NCI-H1105 (cell line): ENCODE results near the gene RNF183.

Experiments
- DNase-seq: peaks from one replicate; lab custom pipeline; 2025; lab: John Stamatoyannopoulos, UW

RNF183 gene, protein sequence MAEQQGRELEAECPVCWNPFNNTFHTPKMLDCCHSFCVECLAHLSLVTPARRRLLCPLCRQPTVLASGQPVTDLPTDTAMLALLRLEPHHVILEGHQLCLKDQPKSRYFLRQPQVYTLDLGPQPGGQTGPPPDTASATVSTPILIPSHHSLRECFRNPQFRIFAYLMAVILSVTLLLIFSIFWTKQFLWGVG

DNA sequence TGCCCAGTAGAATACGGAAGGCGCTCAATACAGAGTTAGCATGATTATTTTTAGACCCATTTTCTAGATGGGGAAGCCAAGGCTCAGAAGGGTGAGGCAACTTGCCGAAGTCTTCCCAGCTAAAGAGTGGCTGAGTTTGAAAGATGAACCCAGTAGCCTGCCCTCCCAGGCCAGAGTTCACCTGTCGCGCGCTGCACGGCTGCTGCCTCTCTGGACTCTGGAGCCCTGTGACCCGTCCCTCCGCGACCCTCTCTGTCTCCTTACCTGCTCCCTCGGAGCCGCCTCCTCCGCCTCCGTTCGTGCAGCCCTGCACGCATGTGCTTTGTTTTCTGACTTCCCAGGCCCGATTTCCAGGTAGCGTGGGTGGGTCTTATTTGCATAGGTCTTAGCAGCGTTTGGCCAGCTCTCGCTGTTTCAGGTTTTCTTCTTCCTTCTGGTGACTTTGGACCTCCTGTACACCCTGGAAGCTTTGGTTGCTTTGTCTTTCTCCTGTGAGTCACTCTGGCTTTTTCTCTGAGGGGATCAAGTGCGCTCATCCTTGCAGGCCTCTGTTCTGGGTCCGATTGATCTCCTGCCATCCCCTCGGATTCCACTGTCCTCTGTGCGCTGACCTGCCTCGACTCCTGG, at the start of gene RNF183:
TSS of gene RNF183 (minus strand) at position 585 of the 627 bp plus-strand sequence. CDS start 5,192 bp downstream, outside the sequence.
- DNase-seq: no peak

DNA sequence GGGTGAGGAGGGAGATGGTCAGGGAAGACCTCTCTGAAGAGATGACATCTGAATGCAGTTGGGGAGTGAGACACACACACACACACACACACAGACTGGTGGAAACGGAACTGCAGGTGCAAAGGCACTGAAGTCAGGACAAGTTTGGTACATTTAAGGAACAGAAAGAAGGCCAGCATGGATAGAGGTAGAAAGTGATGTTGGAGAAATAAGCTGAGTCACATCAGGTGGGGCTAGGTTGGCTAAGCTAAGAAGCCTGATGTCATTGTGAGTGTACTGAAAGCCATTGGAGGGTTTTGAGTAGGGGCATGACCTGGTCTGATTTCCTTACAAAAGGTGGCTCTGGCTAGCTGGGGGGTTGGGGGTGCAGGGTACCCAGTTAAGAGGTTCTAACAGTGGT, 49.2 kb upstream of the RNF183 start:
- no peak for DNase-seq

DNA sequence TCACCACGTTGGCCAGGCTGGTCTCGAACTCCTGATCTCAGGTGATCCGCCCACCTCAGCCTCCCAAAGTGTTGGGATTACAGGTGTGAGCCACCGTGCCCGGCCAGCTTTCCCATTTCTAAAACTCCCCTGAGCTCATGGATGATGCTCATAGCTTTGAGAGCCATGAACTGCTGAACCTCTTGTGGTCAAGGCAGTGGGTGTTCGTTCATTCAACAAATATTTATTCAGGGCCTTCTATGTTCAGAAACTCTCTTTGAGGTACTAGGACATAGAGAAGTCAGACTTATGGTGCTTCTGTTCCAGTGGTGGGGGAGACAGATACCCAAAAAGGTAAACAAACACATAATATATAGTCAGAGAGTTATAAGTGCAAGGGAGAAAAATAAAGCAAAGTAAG, 48.8 kb upstream of the RNF183 start:
- DNase-seq: no peak

DNA sequence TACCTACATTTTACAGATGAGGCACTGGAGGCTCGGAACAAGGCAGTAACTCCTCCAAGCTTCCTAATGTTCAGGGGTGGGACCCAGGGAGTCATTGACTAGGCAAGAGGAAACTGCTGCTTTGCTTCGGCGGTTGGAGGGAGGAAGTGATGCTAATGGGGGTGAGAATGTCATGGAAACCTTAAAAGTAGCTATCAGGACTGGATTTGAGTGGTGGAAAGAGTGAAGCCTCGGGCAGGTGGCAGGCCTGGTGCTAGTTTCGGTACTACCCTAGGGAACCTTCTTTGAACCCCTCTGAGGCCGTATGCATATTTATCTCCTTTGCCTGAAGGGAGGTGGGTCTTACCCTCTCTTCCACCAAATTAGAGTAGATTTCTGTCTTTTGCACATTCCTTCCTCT, 47.8 kb upstream of the RNF183 start:
- no peak for DNase-seq

DNA sequence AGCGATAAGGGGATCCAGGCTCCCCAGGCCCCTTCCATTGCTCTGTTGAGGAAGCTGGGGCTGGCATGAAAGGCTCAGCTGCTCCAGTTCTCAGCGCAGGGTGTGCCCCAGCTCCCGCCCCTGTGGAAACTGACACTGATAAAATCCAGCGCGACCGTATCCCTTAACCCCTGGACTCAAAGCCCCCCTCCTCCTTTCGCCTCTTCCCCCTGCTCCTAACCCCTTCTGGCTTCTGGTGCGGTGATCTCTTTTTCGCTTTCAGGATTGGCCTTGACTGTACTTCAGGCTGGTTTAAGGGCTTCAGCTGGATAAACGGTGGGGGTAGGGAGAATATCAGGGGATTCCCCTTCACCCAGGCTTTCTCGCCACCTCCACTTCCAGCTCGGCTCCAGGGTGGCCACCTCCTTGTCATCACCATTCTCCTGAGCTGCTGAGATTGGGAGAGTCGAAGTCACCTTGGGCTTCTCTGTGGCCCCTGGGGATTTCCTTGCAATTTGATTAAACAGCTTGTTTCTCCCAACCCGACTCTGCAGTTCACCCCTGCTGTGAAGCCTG, 47.0 kb upstream of the RNF183 start:
- no peak for DNase-seq

DNA sequence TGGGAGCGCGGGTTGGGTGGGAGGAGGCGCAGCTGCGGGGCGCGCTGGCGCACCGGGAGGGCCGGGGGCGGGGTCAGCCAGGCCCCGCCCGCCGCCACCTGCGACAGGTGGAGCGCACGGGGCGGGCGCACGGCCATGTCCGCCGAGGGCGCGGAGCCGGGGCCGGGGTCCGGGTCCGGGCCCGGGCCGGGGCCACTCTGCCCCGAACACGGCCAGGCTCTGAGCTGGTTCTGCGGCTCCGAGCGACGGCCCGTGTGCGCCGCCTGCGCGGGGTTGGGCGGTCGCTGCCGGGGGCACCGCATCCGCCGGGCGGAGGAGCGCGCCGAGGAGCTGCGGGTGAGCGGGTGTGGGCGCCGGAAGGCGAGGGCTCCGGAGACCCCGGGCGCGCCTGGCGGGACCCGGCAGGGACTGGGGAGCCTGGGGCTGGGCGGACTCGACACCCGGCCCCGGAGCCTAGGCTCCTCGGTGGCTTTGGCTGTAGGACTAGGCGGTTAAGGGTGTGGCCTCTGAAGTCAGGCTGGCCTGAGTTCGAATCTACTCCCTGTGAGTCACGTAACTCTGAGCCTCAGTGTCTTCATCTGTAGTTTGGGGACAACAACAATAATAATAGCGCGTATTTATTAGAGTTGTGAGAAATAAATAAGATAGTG, 46.4 kb upstream of the RNF183 start, which contains the start of gene BSPRY:
TSS of gene BSPRY (plus strand) at position 97 of the 650 bp plus-strand sequence. CDS start at position 136, 39 bp downstream.
- no peak for DNase-seq

DNA sequence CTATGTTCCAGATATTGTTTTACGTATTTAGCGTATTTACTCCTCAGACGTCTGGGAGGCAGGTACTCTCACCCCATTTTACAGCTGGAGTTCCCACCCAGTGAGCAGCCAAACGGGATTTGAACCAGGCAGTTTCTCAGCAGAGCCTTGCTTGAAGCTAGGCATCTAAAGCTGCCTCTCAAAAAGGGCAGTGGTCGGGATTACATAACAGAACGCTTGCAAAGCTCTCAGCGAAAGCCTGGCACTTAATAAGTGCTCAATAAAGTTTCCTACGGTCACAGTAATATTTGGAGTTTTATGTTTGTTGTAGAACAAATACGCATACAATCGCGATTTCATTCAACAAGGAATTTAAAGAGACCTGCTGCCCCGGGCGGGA, 45.9 kb upstream of the RNF183 start:
- no peak for DNase-seq

DNA sequence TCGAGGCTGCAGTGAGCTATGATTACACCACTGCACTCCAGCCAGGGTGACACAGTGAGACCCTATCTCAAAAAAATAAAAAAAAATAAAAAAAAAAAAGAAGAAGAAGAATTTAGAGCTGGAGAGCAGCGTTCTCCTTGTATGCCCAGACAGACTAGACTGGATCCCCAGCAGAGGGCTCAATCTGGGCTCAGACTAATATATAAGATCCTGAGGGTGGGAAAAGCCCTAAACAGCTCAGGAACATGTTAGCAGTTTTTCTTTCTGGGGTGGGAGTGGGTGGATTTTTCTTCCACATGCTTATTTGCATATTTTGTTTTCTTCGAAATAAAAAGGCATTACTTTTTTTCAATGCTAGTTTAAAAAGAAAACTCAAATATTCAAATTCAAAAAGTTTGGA, 45.3 kb upstream of the RNF183 start:
- DNase-seq: no peak

DNA sequence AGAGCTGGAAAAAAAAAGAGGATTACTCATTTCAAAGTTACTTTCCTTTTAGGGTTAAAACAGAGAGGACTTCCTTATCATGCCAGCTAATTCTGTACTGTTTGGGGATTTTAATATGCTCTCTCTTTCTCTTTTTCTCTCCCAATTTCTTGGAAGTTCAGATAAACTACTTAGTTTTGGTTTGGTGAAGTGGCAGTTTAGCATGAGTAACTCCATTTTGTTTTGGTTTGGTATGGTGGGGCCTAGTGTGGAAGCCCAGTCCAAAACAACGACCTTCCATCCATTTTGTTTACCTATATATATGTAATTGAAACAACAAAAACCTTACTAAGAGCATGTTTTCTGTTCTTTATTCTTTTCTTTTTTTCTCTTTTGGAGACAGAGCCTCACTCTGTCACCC, 42.5 kb upstream of the RNF183 start:
- DNase-seq: no peak

DNA sequence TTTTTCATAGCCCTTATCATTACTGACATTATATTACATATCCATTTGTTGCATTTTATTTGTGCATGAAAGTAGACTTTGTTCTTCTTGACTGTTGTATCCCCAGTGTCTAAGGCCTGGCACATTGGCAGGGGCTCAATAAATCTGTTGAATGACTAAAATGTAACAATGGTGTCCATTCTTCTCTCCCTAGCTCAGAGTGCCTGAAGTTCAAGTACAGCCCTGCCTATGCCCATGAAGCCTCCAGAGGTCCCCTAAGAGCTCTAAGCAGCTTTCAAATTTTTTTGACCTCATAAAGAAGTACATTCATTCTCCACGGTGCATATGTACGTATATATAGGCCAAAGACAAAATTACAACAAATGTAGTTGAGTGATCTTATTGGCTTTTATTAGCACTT, 42.0 kb upstream of the RNF183 start:
- DNase-seq: no peak

DNA sequence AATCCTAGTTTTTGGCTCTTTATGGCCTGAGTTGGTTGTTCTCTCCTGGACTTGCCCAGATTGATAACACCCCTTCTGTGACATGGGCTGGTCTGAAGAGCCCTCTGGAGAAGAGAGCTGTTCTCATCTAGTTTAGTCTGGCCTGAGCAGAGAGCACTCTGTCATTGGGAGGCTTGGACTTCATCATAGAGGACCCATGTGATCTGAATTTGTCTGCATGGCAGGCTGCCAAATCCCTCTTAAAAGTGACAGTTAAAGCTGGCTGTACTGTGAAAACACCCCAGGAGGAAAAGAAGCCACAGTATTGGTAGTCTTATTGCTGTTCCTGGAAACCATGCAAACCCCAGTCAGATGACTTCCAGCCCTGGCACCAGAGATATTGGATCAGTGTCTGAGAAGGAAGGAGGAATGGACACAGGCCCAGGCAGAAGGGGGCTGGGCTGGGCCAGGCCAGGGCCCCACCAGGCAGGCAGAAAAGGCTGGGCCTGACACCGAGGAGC, 40.6 kb upstream of the RNF183 start:
- peak; percentile 78 for DNase-seq

DNA sequence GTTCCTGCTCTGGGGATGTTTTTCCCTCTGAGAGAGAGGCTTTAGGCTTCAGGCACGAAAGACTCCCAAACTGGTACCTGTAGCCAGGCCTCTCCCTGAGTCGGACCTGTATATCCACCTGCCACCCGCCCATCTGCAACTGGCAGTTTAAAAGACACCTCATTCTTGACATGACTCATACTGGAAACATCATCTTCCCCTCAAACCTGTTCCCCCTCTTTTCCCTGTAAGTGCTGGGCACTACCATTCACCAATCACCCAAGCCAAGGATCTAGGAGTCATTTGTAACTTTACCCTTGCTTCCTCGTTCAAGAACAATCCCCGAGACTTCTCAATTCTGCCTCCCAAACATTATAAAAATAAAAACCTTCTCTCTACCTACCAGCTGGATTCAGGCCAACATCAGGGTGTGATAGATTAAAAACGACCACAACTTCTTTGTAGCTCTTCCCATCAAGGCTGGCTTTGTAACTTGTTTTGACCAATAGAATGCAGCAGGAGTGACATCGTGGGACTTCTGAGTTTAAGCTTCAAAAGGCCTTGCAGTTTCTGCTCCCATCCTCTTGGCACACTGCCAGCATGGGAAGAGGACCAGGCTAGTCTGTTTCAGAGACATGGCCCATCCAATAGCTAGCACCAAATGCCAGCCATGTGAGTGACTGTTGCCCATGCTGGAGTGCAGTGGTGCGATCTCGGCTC, 38.7 kb upstream of the RNF183 start:
- DNase-seq: no peak

DNA sequence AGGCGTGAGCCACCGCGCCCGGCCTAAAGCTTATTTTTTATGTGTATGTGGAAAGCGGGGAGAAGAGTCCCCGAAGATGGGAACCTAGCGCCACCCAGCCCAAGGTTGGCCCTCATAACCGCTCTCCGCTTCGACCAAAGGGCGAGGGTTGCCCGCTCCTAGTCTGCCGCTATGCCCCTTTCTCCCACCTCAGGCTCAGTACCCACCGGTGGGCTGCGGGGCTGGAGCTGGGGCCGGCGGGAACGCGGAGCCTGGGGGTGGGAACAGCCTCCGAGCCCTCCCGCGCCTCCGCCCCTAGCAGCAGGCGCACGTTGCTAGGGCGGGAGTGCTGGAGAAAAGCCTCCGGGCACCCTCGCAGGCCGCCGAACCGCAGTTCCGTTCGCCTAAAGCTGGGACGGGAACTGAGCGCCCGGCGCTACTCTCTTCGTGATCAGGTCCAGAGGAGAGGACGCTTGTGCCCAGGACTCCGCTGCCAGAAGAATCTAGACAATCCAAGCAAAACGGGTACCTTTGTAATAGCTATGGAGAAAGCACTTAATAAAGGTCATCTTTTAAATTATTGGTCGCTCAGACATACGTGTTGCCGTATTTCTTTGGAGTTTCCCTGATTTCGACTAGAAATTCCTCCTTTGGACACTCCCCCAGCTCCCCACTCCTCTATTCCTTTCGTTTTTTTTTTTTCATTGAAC, 37.0 kb upstream of the RNF183 start, which contains the start of gene WDR31:
TSS of gene WDR31 (minus strand) at position 265 of the 689 bp plus-strand sequence. CDS start 8,253 bp downstream, outside the sequence.
- DNase-seq: peak; percentile 80

DNA sequence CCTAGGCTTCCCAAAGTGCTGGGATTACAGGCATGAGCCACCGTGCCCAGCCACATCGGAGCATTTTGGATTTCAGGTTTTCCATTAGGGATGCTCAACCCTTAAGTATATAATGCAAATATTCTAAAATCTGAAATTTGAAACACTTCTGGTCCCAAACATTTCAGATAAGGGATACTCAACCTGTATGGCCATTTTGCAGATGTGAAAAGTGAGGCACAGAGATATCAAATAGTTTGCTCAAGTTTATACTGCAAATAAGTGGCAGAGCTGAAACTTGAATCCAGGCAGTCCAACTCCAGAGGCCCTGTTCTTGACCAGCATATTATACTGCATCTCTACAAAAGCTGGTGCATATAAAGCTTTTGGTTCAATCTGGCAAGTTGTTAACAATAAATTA, 34.5 kb upstream of the RNF183 start:
- DNase-seq: no peak

DNA sequence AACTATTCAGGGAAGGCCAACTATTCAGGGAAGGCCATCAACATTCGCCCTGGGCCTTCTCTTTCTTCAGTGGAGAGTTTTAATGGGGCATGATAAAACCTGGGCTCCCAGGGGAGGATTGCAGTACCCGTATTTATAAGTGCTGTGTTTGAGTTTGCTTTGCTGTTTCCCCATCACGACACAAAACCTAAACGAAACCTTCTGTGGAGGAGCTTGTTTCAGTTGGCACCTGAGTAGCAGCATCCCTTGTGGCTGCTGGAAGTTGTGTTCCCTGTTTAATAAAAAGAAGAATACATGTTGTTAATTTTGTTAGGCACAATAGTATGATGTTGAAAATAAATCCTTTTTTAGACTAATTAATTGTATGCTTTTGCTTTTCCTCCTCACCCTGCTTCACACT, 28.6 kb upstream of the RNF183 start:
- DNase-seq: no peak

DNA sequence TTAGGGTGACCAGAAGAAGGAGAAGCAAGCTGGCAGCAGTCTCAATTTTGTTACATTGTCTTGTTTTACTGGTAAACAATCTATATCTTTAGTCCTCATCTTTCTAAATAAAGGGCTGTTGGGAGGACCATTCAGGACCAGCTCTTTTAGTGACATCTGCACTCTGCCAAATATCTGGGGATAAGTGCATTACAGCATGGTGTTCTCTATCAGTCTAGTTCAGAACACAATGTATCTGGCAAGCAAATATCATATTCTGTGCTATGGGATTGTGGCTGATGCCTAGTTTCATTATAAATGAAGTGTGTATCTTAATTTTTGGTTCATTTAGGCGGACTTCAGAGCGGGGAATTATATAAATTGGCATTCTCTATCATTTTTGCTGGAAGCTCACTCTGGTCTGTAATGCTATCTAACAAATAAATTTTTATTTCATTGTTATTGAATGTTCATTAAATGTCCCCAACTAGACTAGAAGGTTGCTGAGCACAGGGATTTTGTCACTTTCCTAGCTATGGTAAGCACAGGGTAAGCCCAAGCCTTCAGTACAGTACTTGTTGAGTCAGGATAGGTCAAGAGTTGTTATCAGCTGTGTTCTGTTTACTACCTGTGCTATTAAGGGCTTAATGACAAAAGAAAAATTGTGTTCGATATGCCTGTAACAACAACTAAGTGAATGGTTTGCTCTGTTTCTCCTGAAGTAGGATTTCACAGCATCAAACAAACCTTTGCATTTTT, 25.0 kb upstream of the RNF183 start:
- DNase-seq: no peak

DNA sequence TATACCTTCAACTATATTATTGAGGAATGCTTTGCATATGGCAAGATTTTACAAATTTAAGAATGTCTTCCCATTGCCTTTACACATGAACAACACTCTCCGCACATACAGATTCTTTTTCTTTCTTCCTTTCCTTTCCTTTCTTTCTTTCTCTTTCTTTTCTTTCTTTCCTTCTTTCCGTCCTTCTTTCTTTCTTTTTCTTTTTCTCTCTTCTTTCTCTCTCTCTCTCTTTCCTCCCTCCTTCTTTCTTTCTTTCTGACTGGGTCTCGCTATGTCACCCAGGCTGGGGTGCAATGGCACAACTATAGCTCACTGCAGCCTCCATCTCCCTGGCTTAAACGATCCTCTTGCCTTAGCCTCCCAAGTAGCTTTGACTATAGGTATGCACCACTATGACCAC, 23.1 kb upstream of the RNF183 start:
- DNase-seq: no peak

DNA sequence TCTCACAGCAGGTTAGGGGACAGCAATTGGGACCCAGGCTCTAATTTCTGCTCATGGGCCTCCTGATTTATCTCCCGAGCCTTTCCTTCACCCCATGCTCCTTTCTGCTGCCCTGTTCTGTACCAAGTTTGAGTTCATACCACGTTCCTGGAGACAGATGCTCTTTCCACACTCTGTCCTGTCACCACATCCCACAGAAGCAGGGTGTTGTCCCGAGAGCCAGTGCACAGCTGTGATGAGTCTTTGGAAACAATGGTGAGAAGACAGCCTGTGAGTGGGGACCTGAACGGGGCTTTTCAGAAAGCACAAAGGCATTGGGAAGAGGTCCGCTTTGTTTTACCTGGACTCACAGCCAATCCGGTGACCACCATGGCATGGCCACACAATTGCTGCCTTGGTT, 19.5 kb upstream of the RNF183 start:
- DNase-seq: no peak

DNA sequence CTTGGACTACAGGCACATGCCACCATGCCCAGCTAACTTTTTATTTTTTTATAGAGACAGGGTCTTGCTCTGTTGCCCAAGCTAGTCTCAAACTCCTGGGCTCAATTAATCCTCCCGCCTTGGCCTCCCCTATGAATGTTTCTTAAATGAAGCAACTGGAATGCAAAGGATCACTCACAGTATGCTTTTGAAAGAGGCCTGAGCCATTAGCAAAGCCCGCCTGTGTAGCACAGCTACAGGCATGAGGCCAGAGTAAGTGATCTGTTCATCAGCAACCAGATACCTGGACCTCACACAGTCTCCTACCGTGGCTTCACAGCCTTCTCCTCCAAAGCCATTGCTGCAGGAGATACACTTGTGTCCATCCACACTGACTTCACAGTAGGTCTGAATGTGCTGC, 16.9 kb upstream of the RNF183 start:
- DNase-seq: no peak

DNA sequence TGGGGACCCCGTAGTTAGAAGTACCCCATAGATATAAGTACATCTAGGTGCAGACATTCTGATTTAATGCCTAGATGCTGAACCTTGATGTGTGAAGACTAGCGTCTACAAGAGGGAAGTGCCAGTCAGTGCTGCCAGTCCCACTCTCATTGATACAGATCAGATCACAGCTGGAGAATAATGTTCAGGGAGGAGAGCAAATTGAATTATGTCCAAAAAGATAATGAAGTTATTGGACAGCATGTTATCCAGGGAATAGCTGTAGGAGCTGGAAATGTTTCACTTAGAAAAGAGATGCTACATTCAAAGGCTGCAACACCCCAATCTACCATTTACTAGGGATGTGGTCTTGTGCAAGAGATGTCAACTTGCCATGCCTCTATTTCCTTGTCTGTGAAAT, 15.9 kb upstream of the RNF183 start:
- DNase-seq: no peak

DNA sequence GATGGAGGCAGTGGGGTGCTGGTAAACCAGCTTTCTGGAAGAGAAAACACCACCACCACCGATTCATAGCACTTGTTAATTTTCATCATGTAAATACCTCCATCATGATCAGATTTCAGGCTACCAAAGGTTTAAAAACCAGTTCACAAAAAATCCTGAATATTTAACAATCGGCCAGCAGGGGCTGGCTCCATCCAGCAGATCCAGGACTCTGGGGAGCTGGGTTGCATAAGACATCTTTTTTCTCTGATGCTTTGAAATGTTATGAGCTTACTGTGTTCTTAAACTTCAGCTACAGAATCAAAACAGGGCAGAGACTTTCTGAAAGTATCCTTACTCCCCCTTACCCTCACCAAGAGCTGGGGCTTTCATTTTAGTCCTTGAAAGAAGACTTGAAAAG, 14.6 kb upstream of the RNF183 start:
- DNase-seq: no peak
